ENCODE data around the gene DEF6.

DEF6 gene

GRCh38 chr6:35370785-35371493 is 73.3 kb downstream of the DEF6 start:
- DNase-seq (ENCODE audit: low read depth in 1 of 2, low spot score in 1 of 2), result no peak
